ENCODE data around the gene PROZ. TPM values are rescaled to one million over a fixed set of nuclear protein-coding genes. Genes with fewer than 3 reads are reported as not detected.

The PROZ gene
- total RNA-seq, 3 donors from 2014 or later (not counting 1 experiment from before 2014, with no cell fraction given): 0.82 TPM; not detected in 2

- ATAC-seq (no peak), DNase-seq (no peak)
- Mint-ChIP-seq H3K9me3 (no peaks in the 10 kb centered on the region), H3K4me1 (peaks cover 2% of the 10 kb centered on the region in 2 donors), H3K36me3 (peaks cover 24% of the 10 kb centered on the region), H3K4me3 (no peak overlapping the region), H3K27ac (no peak overlapping the region), H3K27me3 (ENCODE audit: low read depth in 2 of 2) (no peaks in the 10 kb centered on the region)
- H3K27ac ChIP-seq (ENCODE audit: low read length): no peak overlapping the region
- H3K27me3 ChIP-seq (ENCODE audit: control insufficient read depth, insufficient read depth, low read length): no peaks in the 10 kb centered on the region
- no peak for TF ChIP-seq CTCF (IDR thresholded peaks at IDR 0.05)
- H3K4me1 ChIP-seq (ENCODE audit: control insufficient read depth, insufficient read depth, low read length): no peaks in the 10 kb centered on the region
- H3K4me3 ChIP-seq (ENCODE audit: low read length): no peak overlapping the region
- WGBS (ENCODE audit: insufficient coverage): 98% methylated on average over 9 of the region's 9 CpGs
- H3K36me3 ChIP-seq (ENCODE audit: control insufficient read depth, insufficient read depth, low read length): peaks cover 70% of the 10 kb centered on the region
- intact Hi-C loops (cut with micrococcal nuclease): no loop called here
- H3K9me3 ChIP-seq (ENCODE audit: control insufficient read depth, insufficient read depth, low read length): no peaks in the 10 kb centered on the region
Measured at GRCh38 chr13:113196970-113197737, 38.7 kb downstream of the PROZ start.

GRCh38 chr13:113201815-113202214 lies 43.4 kb downstream of the PROZ start:
- Mint-ChIP-seq H3K27me3 (ENCODE audit: low read depth in 2 of 2) (no peaks in the 10 kb centered on the region), H3K27ac (no peak overlapping the region), H3K9me3 (no peaks in the 10 kb centered on the region), H3K36me3 (peaks cover 13% of the 10 kb centered on the region), H3K4me3 (no peak overlapping the region), H3K4me1 (peaks cover 34 to 37% of the 10 kb centered on the region in 2 donors)
- Histone ChIP-seq H3K36me3 (ENCODE audit: control insufficient read depth, insufficient read depth, low read length) (peaks cover 34% of the 10 kb centered on the region), H3K27ac (ENCODE audit: low read length) (no peak overlapping the region), H3K4me1 (ENCODE audit: control insufficient read depth, insufficient read depth, low read length) (peaks cover 16% of the 10 kb centered on the region), H3K27me3 (ENCODE audit: control insufficient read depth, insufficient read depth, low read length) (no peaks in the 10 kb centered on the region), H3K9me3 (ENCODE audit: control insufficient read depth, insufficient read depth, low read length) (no peaks in the 10 kb centered on the region), H3K4me3 (ENCODE audit: low read length) (no peak overlapping the region)
- ATAC-seq: no peak
- WGBS (ENCODE audit: insufficient coverage): 100% methylated on average over 1 of the region's 2 CpGs
- no peak for TF ChIP-seq CTCF (IDR thresholded peaks at IDR 0.05)
- intact Hi-C loops (cut with micrococcal nuclease): no loop called here
- no peak for DNase-seq

GRCh38 chr13:113202912-113203311 lies 44.5 kb downstream of the PROZ start:
- no peak overlapping the region for H3K4me3 Mint-ChIP-seq
- no peak overlapping the region for H3K27ac Mint-ChIP-seq
- intact Hi-C loops (cut with micrococcal nuclease): no loop called here
- WGBS (ENCODE audit: insufficient coverage): 91% methylated on average over 4 of the region's 4 CpGs
- H3K9me3 ChIP-seq (ENCODE audit: control insufficient read depth, insufficient read depth, low read length): no peaks in the 10 kb centered on the region
- H3K36me3 ChIP-seq (ENCODE audit: control insufficient read depth, insufficient read depth, low read length): peaks cover 23% of the 10 kb centered on the region
- no peaks in the 10 kb centered on the region for H3K27me3 ChIP-seq (ENCODE audit: control insufficient read depth, insufficient read depth, low read length)
- DNase-seq: no peak
- H3K4me1 Mint-ChIP-seq: peaks cover 44 to 48% of the 10 kb centered on the region in 2 donors
- peaks cover 21% of the 10 kb centered on the region for H3K4me1 ChIP-seq (ENCODE audit: control insufficient read depth, insufficient read depth, low read length)
- H3K4me3 ChIP-seq (ENCODE audit: low read length): no peak overlapping the region
- no peaks in the 10 kb centered on the region for H3K9me3 Mint-ChIP-seq
- ATAC-seq: no peak
- H3K27ac ChIP-seq (ENCODE audit: low read length): no peak overlapping the region
- H3K27me3 Mint-ChIP-seq (ENCODE audit: low read depth in 2 of 2): no peaks in the 10 kb centered on the region
- H3K36me3 Mint-ChIP-seq: peaks cover 2% of the 10 kb centered on the region
- no peak for TF ChIP-seq CTCF (IDR thresholded peaks at IDR 0.05)
